Skeletal muscle tissue (tissue), 4 donors: Measurements from ENCODE around the gene TMEM14A. TPM values are rescaled to one million over a fixed set of nuclear protein-coding genes. Genes with fewer than 3 reads are reported as not detected.

Source experiments
- H3K27ac ChIP-seq: one replicate; pipeline ENCODE4 v1.7.0; 2013; ENCODE audit warnings: mild to moderate bottlenecking, low read depth, low read length, inconsistent platforms
- H3K27me3 ChIP-seq, 3 donors: one replicate each; pipeline ENCODE4 v1.7.0; 2013; ENCODE audit warnings: low read length in 3 of 3; ENCODE audit not compliant: control insufficient read depth in 3 of 3, insufficient read depth in 3 of 3
- H3K36me3 ChIP-seq, 3 donors: one replicate each; pipeline ENCODE4 v1.7.0; 2013; ENCODE audit warnings: low read length in 3 of 3; ENCODE audit not compliant: control insufficient read depth in 3 of 3, insufficient read depth in 3 of 3
- H3K4me1 ChIP-seq, 3 donors: one replicate each; pipeline ENCODE4 v1.7.0; 2013; ENCODE audit warnings: low read length in 3 of 3, mild to moderate bottlenecking in 3 of 3; ENCODE audit not compliant: control insufficient read depth in 3 of 3, insufficient read depth in 3 of 3
- H3K4me3 ChIP-seq, 3 donors: one replicate each; pipeline ENCODE4 v1.7.0; 2013; ENCODE audit warnings: low read length in 3 of 3
- H3K9ac ChIP-seq, 3 donors: one replicate each; pipeline ENCODE4 v1.7.0; 2013; ENCODE audit warnings: low read length in 3 of 3, mild to moderate bottlenecking in 3 of 3, moderate library complexity in 2 of 3, low read depth in 1 of 3
- H3K9me3 ChIP-seq, 3 donors: one replicate each; pipeline ENCODE4 v1.7.0; 2013; ENCODE audit warnings: low read length in 3 of 3; ENCODE audit not compliant: control insufficient read depth in 3 of 3
- total RNA-seq: library from RNA; depleted of rRNA; stranded (reverse); fragments of >200 nt; gene quantifications from one replicate; pipeline ENCODE4 v1.2.3, GENCODE V29; 2014
- donor health status: Osteomylitis.

TMEM14A gene
- total RNA-seq, 1 donor from 2014 or later, result 7.3 TPM

GRCh38 chr6:52726741-52727535 lies 56.0 kb downstream of the TMEM14A start:
- no peak overlapping the region for H3K27ac ChIP-seq
- no peaks in the 10 kb centered on the region for H3K4me1 ChIP-seq
- no peak overlapping the region for H3K4me3 ChIP-seq
- H3K36me3 ChIP-seq, result no peaks in the 10 kb centered on the region
- no peaks in the 10 kb centered on the region for H3K27me3 ChIP-seq
- H3K9me3 ChIP-seq, result no peaks in the 10 kb centered on the region
- H3K9ac ChIP-seq, result no peak overlapping the region

- no peak overlapping the region for H3K27ac ChIP-seq
- H3K9me3 ChIP-seq, result no peaks in the 10 kb centered on the region
- no peaks in the 10 kb centered on the region for H3K36me3 ChIP-seq
- no peaks in the 10 kb centered on the region for H3K4me1 ChIP-seq
- H3K9ac ChIP-seq, result no peak overlapping the region
- H3K4me3 ChIP-seq, result no peak overlapping the region
- H3K27me3 ChIP-seq, result no peaks in the 10 kb centered on the region
Observed at GRCh38 chr6:52727908-52728307, 57.0 kb downstream of the TMEM14A start.

- Histone ChIP-seq H3K36me3 (no peaks in the 10 kb centered on the region), H3K4me3 (no peak overlapping the region), H3K27ac (no peak overlapping the region), H3K9ac (no peak overlapping the region), H3K4me1 (no peaks in the 10 kb centered on the region), H3K27me3 (no peaks in the 10 kb centered on the region), H3K9me3 (no peaks in the 10 kb centered on the region)
Observed at GRCh38 chr6:52728394-52728793, 57.5 kb downstream of the TMEM14A start.

GRCh38 chr6:52729576-52729975 lies 58.7 kb downstream of the TMEM14A start:
- Histone ChIP-seq H3K9me3 (no peaks in the 10 kb centered on the region), H3K36me3 (no peaks in the 10 kb centered on the region), H3K9ac (no peak overlapping the region), H3K27ac (no peak overlapping the region), H3K27me3 (no peaks in the 10 kb centered on the region), H3K4me3 (no peak overlapping the region), H3K4me1 (no peaks in the 10 kb centered on the region)

GRCh38 chr6:52731719-52732118 lies 60.8 kb downstream of the TMEM14A start:
- H3K9me3 ChIP-seq, result no peaks in the 10 kb centered on the region
- H3K27ac ChIP-seq, result no peak overlapping the region
- no peak overlapping the region for H3K9ac ChIP-seq
- H3K36me3 ChIP-seq, result no peaks in the 10 kb centered on the region
- H3K4me3 ChIP-seq, result no peak overlapping the region
- no peaks in the 10 kb centered on the region for H3K4me1 ChIP-seq
- no peaks in the 10 kb centered on the region for H3K27me3 ChIP-seq

GRCh38 chr6:52733172-52733571 lies 62.3 kb downstream of the TMEM14A start:
- H3K9ac ChIP-seq, result no peak overlapping the region
- H3K4me3 ChIP-seq, result no peak overlapping the region
- no peaks in the 10 kb centered on the region for H3K4me1 ChIP-seq
- H3K36me3 ChIP-seq, result no peaks in the 10 kb centered on the region
- no peaks in the 10 kb centered on the region for H3K9me3 ChIP-seq
- no peaks in the 10 kb centered on the region for H3K27me3 ChIP-seq
- no peak overlapping the region for H3K27ac ChIP-seq

GRCh38 chr6:52734072-52734471 lies 63.2 kb downstream of the TMEM14A start:
- Histone ChIP-seq H3K36me3 (no peaks in the 10 kb centered on the region), H3K27ac (no peak overlapping the region), H3K9me3 (no peaks in the 10 kb centered on the region), H3K4me3 (no peak overlapping the region), H3K9ac (no peak overlapping the region), H3K27me3 (no peaks in the 10 kb centered on the region), H3K4me1 (no peaks in the 10 kb centered on the region)

- H3K9ac ChIP-seq, result no peak overlapping the region
- H3K27ac ChIP-seq, result no peak overlapping the region
- no peaks in the 10 kb centered on the region for H3K36me3 ChIP-seq
- H3K9me3 ChIP-seq, result no peaks in the 10 kb centered on the region
- no peaks in the 10 kb centered on the region for H3K27me3 ChIP-seq
- no peak overlapping the region for H3K4me3 ChIP-seq
- no peaks in the 10 kb centered on the region for H3K4me1 ChIP-seq
Observed at GRCh38 chr6:52735071-52735470, 64.2 kb downstream of the TMEM14A start.

- no peak overlapping the region for H3K9ac ChIP-seq
- no peak overlapping the region for H3K4me3 ChIP-seq
- H3K27me3 ChIP-seq, result no peaks in the 10 kb centered on the region
- no peak overlapping the region for H3K27ac ChIP-seq
- H3K4me1 ChIP-seq, result no peaks in the 10 kb centered on the region
- H3K9me3 ChIP-seq, result no peaks in the 10 kb centered on the region
- no peaks in the 10 kb centered on the region for H3K36me3 ChIP-seq
Observed at GRCh38 chr6:52736145-52736544, 65.2 kb downstream of the TMEM14A start.
